ENCODE data around the gene ARMC9.

GRCh38 chr2:231370749-231371429 lies 172.5 kb downstream of the ARMC9 start:
- TF ChIP-seq POLR2A (IDR thresholded peaks at IDR 0.05) (no peak), CTCF (IDR thresholded peaks at IDR 0.05) (no peak), POLR2AphosphoS5 (IDR thresholded peaks at IDR 0.05) (no peak), EP300 (IDR thresholded peaks at IDR 0.05; ENCODE audit: low read depth) (no peak)
